GM21737 (cell line): ENCODE measurements around the gene P2RX6.
"Not testable (repeated sequence)": the region's sequence is repeated elsewhere in the genome, so short reads cannot be mapped to it uniquely, and the experiment has no call there.

Source experiments
- ATAC-seq: cut with Tn5 transposase; IDR thresholded peaks from one replicate; pipeline ENCODE4 v1.9.1; 2021; ENCODE audit warnings: mild to moderate bottlenecking, moderate library complexity; ENCODE audit not compliant: unreplicated experiment

Gene P2RX6

GRCh38 chr22:21051145-21051830, 36.3 kb downstream of the P2RX6 start:
- ATAC-seq: no peak

GRCh38 chr22:21051831-21052400, 37.0 kb downstream of the P2RX6 start:
- no peak for ATAC-seq

GRCh38 chr22:21052715-21053459, 37.9 kb downstream of the P2RX6 start:
- ATAC-seq: no peak

- no peak for ATAC-seq
Measured at GRCh38 chr22:21054046-21054713, 39.2 kb downstream of the P2RX6 start.

- no peak for ATAC-seq
Measured at GRCh38 chr22:21054714-21055563, 40.0 kb downstream of the P2RX6 start.

- no peak for ATAC-seq
Measured at GRCh38 chr22:21055564-21055834, 40.5 kb downstream of the P2RX6 start.

GRCh38 chr22:21055880-21056319, 40.9 kb downstream of the P2RX6 start:
- no peak for ATAC-seq

- not testable (repeated sequence) for ATAC-seq
Measured at GRCh38 chr22:21060363-21060762, 45.4 kb downstream of the P2RX6 start.

- not testable (repeated sequence) for ATAC-seq
Measured at GRCh38 chr22:21061660-21062321, 46.8 kb downstream of the P2RX6 start.

GRCh38 chr22:21064425-21064824, 49.5 kb downstream of the P2RX6 start:
- not testable (repeated sequence) for ATAC-seq

- ATAC-seq: no peak
Measured at GRCh38 chr22:21064917-21065864, 50.2 kb downstream of the P2RX6 start.

GRCh38 chr22:21067075-21067900, 52.3 kb downstream of the P2RX6 start:
- ATAC-seq: no peak

- ATAC-seq: no peak
Measured at GRCh38 chr22:21067901-21068680, 53.1 kb downstream of the P2RX6 start.

- ATAC-seq: no peak
Measured at GRCh38 chr22:21068681-21069276, 53.8 kb downstream of the P2RX6 start.

GRCh38 chr22:21069375-21069774, 54.4 kb downstream of the P2RX6 start:
- no peak for ATAC-seq

- no peak for ATAC-seq
Measured at GRCh38 chr22:21070690-21071615, 56.0 kb downstream of the P2RX6 start.
